ENCODE data around the gene CABLES2. TPM values are rescaled to one million over a fixed set of nuclear protein-coding genes. Genes with fewer than 3 reads are reported as not detected.

The CABLES2 gene
- polyA plus RNA-seq, 3 donors: 8.4 to 13.7 (median 9.4) TPM

DNA sequence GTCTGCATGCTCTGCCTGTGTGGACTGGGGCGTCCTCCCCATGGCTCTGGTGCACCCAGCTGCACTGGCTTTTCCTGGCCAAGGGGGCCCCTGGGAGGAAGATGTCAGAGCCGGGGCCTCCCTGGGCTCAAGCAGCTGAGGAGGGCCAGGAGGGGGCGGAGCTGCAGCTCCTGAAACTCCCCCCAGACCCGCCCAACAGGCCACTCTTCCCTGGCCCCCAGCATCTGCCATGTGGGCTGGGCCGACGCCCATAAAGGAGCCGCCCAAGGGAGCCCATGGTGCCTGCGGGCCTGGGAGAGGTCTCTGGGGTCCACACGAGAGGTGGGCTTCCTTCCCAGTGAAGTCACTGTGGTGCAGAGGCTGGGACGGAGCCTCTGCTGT lies 16.2 kb upstream of the CABLES2 start:
- no peak for DNase-seq (ENCODE audit: extremely low read depth in 1 of 11, low read depth in 9 of 11, low spot score in 4 of 11)

DNA sequence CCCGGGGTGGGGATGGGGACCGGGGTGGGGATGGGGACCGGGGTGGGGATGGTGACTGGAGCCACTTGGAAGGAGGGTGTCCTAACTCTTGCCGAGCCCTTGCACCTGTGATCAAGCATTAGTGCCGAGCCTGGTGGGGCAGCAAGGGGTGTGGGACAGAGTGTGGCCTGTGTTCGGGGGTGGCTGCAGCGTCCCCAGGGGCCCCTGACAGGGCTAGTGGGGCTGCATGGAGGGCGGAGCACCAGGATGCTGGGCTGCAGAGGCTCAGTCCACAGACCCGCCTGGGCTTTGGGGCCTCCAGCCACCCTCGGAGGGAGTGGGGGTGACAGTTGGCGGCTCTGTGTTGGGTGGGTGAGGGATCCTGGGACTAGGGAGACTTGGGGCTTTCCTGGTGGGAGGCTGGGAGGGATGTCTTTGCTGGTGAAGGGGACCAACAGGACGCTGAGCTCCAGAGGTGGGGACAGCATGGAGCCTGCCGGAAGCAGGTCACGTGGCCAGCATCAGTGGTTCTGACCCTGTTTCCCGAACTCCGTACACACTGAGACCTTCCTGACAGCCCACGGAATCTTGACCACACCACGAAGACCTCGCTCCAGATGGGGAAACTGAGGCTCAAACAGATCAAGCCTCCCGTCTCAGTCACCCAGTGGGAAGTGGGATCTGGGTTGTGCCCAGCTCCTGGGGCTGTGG lies 15.7 kb upstream of the CABLES2 start:
- no peak for DNase-seq (ENCODE audit: extremely low read depth in 1 of 11, low read depth in 9 of 11, low spot score in 4 of 11)

GRCh38 chr20:62421716-62421990 lies 14.6 kb upstream of the CABLES2 start:
- DNase-seq (ENCODE audit: extremely low read depth in 1 of 11, low read depth in 9 of 11, low spot score in 4 of 11): no peak

- no peak for DNase-seq (ENCODE audit: extremely low read depth in 1 of 11, low read depth in 9 of 11, low spot score in 4 of 11)
Measured at GRCh38 chr20:62420846-62421715, 14.0 kb upstream of the CABLES2 start.

- no peak for DNase-seq (ENCODE audit: extremely low read depth in 1 of 11, low read depth in 9 of 11, low spot score in 4 of 11)
Measured at GRCh38 chr20:62419759-62420158, 12.7 kb upstream of the CABLES2 start.

DNA sequence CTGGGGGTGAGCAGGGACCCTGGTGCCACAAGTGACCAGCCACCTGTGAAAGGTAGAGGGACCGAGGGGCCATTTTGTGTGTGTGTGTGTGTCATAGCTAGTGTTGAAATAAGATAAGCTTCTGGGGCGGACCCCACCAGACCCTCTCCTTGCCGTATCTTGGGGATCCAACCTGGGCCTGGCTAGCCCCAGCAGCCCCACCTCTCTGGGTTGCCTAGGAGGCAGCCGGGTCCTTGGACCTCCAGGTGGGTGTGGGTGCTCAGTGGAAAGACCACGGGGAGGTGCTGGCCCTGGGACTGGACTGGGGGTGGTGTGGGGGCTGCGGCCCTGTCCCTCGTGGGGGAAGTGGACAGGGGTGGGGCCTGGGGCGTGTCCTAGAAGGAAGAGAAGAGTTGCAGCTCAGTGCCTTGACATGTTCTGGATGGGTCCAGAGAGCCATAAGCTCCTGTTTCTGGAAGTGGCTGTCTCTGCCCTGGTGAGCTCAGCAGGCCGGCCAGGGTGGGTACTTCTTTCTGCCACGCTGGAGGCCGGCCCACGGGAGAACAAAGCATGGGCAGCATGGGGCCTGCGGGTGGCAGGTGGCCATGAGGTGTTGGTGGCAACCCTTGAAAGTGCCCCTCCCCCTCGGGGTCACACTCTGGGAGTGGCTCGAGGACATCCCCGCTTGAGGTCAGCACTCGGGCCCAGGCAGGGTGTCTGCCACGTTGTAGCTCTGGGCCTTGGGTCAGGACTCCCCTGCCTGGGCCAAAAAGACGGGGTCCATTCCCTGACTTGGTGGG lies 11.8 kb upstream of the CABLES2 start:
- DNase-seq (ENCODE audit: extremely low read depth in 1 of 11, low read depth in 9 of 11, low spot score in 4 of 11): no peak

- no peak for DNase-seq (ENCODE audit: extremely low read depth in 1 of 11, low read depth in 9 of 11, low spot score in 4 of 11)
Measured at GRCh38 chr20:62417981-62418708, 11.1 kb upstream of the CABLES2 start.

GRCh38 chr20:62416651-62417637 lies 9.9 kb upstream of the CABLES2 start:
- DNase-seq (ENCODE audit: extremely low read depth in 1 of 11, low read depth in 9 of 11, low spot score in 4 of 11): no peak

- DNase-seq (ENCODE audit: extremely low read depth in 1 of 11, low read depth in 9 of 11, low spot score in 4 of 11): no peak
Measured at GRCh38 chr20:62415354-62416111, 8.4 kb upstream of the CABLES2 start.

GRCh38 chr20:62413896-62414481 lies 6.9 kb upstream of the CABLES2 start:
- DNase-seq (ENCODE audit: extremely low read depth in 1 of 11, low read depth in 9 of 11, low spot score in 4 of 11): no peak

GRCh38 chr20:62413025-62413570 lies 6.0 kb upstream of the CABLES2 start:
- no peak for DNase-seq (ENCODE audit: extremely low read depth in 1 of 11, low read depth in 9 of 11, low spot score in 4 of 11)

- no peak for DNase-seq (ENCODE audit: extremely low read depth in 1 of 11, low read depth in 9 of 11, low spot score in 4 of 11)
Measured at GRCh38 chr20:62412194-62413024, 5.3 kb upstream of the CABLES2 start.

DNA sequence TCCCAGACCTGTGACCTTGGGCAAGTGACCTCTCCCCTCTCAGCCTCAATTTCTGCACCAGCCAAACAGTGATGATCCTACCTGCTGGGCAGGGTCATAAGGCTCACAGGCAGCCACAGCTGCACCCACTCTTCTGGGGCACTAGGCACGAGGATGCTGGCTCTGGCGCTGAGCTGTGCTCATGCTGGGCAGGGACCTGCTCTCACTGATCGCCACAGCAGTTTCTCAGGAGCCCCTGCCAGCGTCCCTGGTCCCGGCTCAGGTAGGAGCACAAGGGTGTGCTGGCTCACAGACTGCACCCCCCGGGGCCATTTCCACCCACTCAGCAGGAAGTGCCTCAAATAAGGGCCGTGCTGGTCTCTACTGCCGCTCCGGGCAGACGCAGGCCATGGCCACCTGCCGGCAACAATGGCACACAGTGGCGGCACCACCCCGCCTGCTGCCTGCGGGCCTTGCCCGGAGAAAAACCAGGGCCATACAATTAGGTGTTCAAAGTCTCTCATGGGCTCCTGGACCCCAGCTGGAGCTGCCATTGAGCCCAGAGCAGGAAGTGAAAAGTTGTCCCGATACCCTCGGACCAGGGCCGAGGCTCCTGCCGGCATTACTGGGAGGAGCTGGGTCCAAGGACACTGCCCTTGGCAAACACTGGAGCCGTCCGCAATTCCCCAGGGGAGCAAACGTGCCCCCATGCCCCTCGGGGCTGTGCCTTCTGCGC lies 4.6 kb upstream of the CABLES2 start:
- DNase-seq (ENCODE audit: extremely low read depth in 1 of 11, low read depth in 9 of 11, low spot score in 4 of 11): no peak

- DNase-seq (ENCODE audit: extremely low read depth in 1 of 11, low read depth in 9 of 11, low spot score in 4 of 11): no peak
Measured at GRCh38 chr20:62410746-62411478, 3.8 kb upstream of the CABLES2 start.

Data from renal cortex interstitium (tissue), 11 donors.